Cardiac septum (tissue), 1 donor: ENCODE data around the gene PCDHB1. TPM values are rescaled to one million over a fixed set of nuclear protein-coding genes. Genes with fewer than 3 reads are reported as not detected.

Experiments
- DNase-seq: peaks from one replicate; pipeline ENCODE4 v3.0.0-alpha.2; 2020; ENCODE audit warnings: low spot score
- intact Hi-C: fragments of 100-400 bp; cut with DNase I; formaldehyde crosslinking; loops from one replicate; pipeline ENCODE4 v1.14.0; 2022
- long read RNA-seq: library from polyadenylated mRNA; unstranded; transcript quantifications from one replicate; pipeline ENCODE4 v2.0.0, GENCODE V29; 2021
- total RNA-seq: library from RNA; stranded (reverse); fragmentation: NEBNext Ultra II Directional; extraction: Animal tissue kit (Norgen Biotek cat#: 25700); gene quantifications from one replicate; pipeline ENCODE4 v1.2.1, GENCODE V29; 2021
- donor health status: DM: no; HTN: no; CAD: no.

The PCDHB1 gene
- total RNA-seq, result not detected
- long read RNA-seq, result 0 reads

- intact Hi-C loops, result no loop called here
- no peak for DNase-seq
Measured at GRCh38 chr5:141050622-141051520, at the start of gene PCDHB1. PCDHB1 (plus strand) TSS chr5:141051374; CDS start chr5:141051471, 97 bp downstream.

- DNase-seq, result no peak
- intact Hi-C loops, result no loop called here
Measured at GRCh38 chr5:141001446-141001843, 49.7 kb upstream of the PCDHB1 start.

- intact Hi-C loops, result no loop called here
Measured at GRCh38 chr5:141001844-141002604, 49.1 kb upstream of the PCDHB1 start.

DNA sequence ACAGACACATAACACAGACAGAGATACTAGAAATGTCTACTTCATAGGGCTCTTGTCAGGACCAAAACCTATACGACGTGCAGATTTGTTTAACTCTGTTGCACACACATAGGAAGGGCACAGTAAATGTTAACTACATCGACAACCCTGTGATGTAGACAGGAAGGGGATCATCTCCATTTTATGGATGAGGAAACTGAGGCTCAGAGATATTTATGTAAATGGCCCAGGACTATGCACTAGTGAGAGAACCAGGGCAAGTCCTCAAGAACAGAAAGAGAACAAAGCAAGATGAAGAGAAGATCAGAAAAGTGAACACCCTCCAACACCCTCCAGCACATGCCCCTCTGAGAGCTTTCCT lies 48.6 kb upstream of the PCDHB1 start:
- DNase-seq, result no peak
- intact Hi-C loops, result no loop called here

More at GRCh38 chr5:141001844-141002604, 49.1 kb upstream of the PCDHB1 start:
- DNase-seq, result no peak

GRCh38 chr5:141003031-141003430 lies 48.1 kb upstream of the PCDHB1 start:
- intact Hi-C loops, result no loop called here
- no peak for DNase-seq

GRCh38 chr5:141003791-141004611 lies 47.2 kb upstream of the PCDHB1 start:
- DNase-seq, result no peak
- intact Hi-C loops, result no loop called here

- intact Hi-C loops, result no loop called here
- DNase-seq, result no peak
Measured at GRCh38 chr5:141007791-141008190, 43.4 kb upstream of the PCDHB1 start.

- no peak for DNase-seq
- intact Hi-C loops, result no loop called here
Measured at GRCh38 chr5:141010047-141010793, 41.0 kb upstream of the PCDHB1 start.

GRCh38 chr5:141017943-141018342 lies 33.2 kb upstream of the PCDHB1 start:
- no peak for DNase-seq
- intact Hi-C loops, result no loop called here

- intact Hi-C loops, result no loop called here
- no peak for DNase-seq
Measured at GRCh38 chr5:141022384-141022783, 28.8 kb upstream of the PCDHB1 start.

DNA sequence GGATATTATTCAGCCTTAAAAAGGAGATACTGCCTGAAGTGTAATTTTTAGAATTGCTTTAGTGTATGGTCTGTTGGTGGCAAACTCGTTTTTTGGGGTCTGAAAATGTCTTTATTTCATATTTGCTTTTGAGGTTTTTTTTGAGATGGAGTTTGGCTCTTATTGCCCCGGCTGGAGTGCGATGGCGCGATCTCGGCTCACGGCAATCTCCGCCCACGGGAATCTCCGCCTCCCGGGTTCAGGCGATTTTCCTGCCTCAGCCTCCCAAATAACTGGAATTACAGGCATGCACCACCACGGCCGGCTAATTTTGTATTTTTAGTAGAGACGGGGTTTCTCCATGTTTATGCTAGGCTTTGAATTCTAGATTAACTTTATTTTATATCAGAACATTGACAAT lies 20.2 kb upstream of the PCDHB1 start:
- no peak for DNase-seq
- intact Hi-C loops, result no loop called here

- DNase-seq, result no peak
- intact Hi-C loops, result no loop called here
Measured at GRCh38 chr5:141032626-141033025, 18.5 kb upstream of the PCDHB1 start.

GRCh38 chr5:141039061-141039460 lies 12.1 kb upstream of the PCDHB1 start:
- intact Hi-C loops, result loop anchor here (2.0 kb wide), 1 partner anchor 112 kb away; the partner anchor contains the start of gene PCDHAC1
- no peak for DNase-seq

- DNase-seq, result no peak
- intact Hi-C loops, result loop anchor here (2.0 kb wide), 1 partner anchor 113 kb away; the partner anchor contains the start of gene PCDHAC1
Measured at GRCh38 chr5:141039517-141039916, 11.7 kb upstream of the PCDHB1 start.

GRCh38 chr5:141040093-141040770 lies 10.9 kb upstream of the PCDHB1 start:
- DNase-seq, result no peak
- intact Hi-C loops, result loop anchor here (5.0 to 10.0 kb wide), 2 partner anchors 158 to 185 kb away; partner anchors contain the start of genes PCDHA10 and PCDHA13

- intact Hi-C loops, result loop anchor here (5.0 to 10.0 kb wide), 2 partner anchors 159 to 186 kb away; partner anchors contain the start of genes PCDHA10 and PCDHA13
Measured at GRCh38 chr5:141040771-141041426, 10.3 kb upstream of the PCDHB1 start.

GRCh38 chr5:141041427-141041785 lies 9.8 kb upstream of the PCDHB1 start:
- intact Hi-C loops, result loop anchor here (5.0 to 10.0 kb wide), 2 partner anchors 159 to 187 kb away; partner anchors contain the start of genes PCDHA10 and PCDHA13
- DNase-seq, result no peak

More at GRCh38 chr5:141040771-141041426, 10.3 kb upstream of the PCDHB1 start:
- peak; percentile 92 for DNase-seq

GRCh38 chr5:141042555-141042954 lies 8.6 kb upstream of the PCDHB1 start:
- intact Hi-C loops, result loop anchor here (5.0 to 10.0 kb wide), 2 partner anchors 160 to 188 kb away; partner anchors contain the start of genes PCDHA10 and PCDHA13

More at GRCh38 chr5:141042555-141042954, 8.6 kb upstream of the PCDHB1 start:
- no peak for DNase-seq
